Fibroblast of lung (primary cell): ENCODE data around the gene RNF133. TPM values are rescaled to one million over a fixed set of nuclear protein-coding genes. Genes with fewer than 3 reads are reported as not detected.

Experiments
- DNase-seq, 2 donors: peaks; one replicate each; pipeline versions ENCODE4 v3.0.0 to v3.0.0-alpha.2; 2010; ENCODE audit warnings: low read depth in 2 of 2
- H2AFZ ChIP-seq: 2 replicates; pipeline ENCODE4 v1.5.1; 2012; ENCODE audit warnings: low read length, control low read depth, inconsistent platforms
- H3K27ac ChIP-seq: 2 replicates; pipeline ENCODE4 v1.5.1; 2011; ENCODE audit warnings: low read length, control low read depth; ENCODE audit not compliant: insufficient read depth
- H3K27me3 ChIP-seq: 2 replicates; pipeline ENCODE4 v1.5.1; 2011; ENCODE audit warnings: mild to moderate bottlenecking, low read length; ENCODE audit not compliant: control insufficient read depth, insufficient read depth
- H3K36me3 ChIP-seq: 2 replicates; pipeline ENCODE4 v1.5.1; 2011; ENCODE audit warnings: low read length; ENCODE audit not compliant: control insufficient read depth, insufficient read depth
- H3K4me1 ChIP-seq: 2 replicates; pipeline ENCODE4 v1.5.1; 2011; ENCODE audit warnings: low read length; ENCODE audit not compliant: control insufficient read depth, insufficient read depth; ENCODE audit errors: extremely low read depth
- H3K4me2 ChIP-seq: 2 replicates; pipeline ENCODE4 v1.5.1; 2011; ENCODE audit warnings: low read length, control low read depth; ENCODE audit not compliant: insufficient read depth; ENCODE audit errors: extremely low read depth
- H3K4me3 ChIP-seq, 4 experiments: fragments of 200-600 bp in 1 of 4; sonication (generic) in 1 of 4; replicated peaks in 1 of 4; 2 replicates each; pipeline ENCODE4 v1.5.1; 2011 to 2016; ENCODE audit warnings: low read length in 4 of 4, low read depth in 3 of 4, mild to moderate bottlenecking in 3 of 4, control low read depth in 2 of 4, inconsistent platforms in 1 of 4, mixed read lengths in 1 of 4; ENCODE audit not compliant: insufficient read depth in 1 of 4; ENCODE audit errors: control extremely low read depth in 1 of 4
- H3K79me2 ChIP-seq: 2 replicates; pipeline ENCODE4 v1.5.1; 2012; ENCODE audit warnings: mild to moderate bottlenecking, low read length, inconsistent platforms; ENCODE audit not compliant: control insufficient read depth, insufficient read depth
- H3K9ac ChIP-seq: 2 replicates; pipeline ENCODE4 v1.5.1; 2011; ENCODE audit warnings: mild to moderate bottlenecking, low read length, control low read depth; ENCODE audit not compliant: insufficient read depth
- H3K9me3 ChIP-seq: 2 replicates; pipeline ENCODE4 v1.5.1; 2012; ENCODE audit warnings: low read depth, low read length; ENCODE audit not compliant: control insufficient read depth, insufficient read depth
- H4K20me1 ChIP-seq: 2 replicates; pipeline ENCODE4 v1.5.1; 2011; ENCODE audit warnings: low read length; ENCODE audit not compliant: control insufficient read depth, insufficient read depth; ENCODE audit errors: extremely low read depth
- CTCF ChIP-seq, 2 donors: IDR thresholded peaks in 1 of 2; conservative IDR thresholded peaks in 1 of 2; 1 replicate in 1 of 2; 2 replicates in 1 of 2; pipeline ENCODE4 v1.5.1; 2011 to 2012; ENCODE audit warnings: low read length in 2 of 2, control low read depth in 1 of 2, inconsistent platforms in 1 of 2, low read depth in 1 of 2, mild to moderate bottlenecking in 1 of 2
- EZH2 ChIP-seq: IDR thresholded peaks from 2 replicates; pipeline ENCODE4 v1.5.1; 2012; ENCODE audit warnings: low read length, control low read depth, mild to moderate bottlenecking; ENCODE audit errors: missing control alignments
- polyA plus RNA-seq, 2 donors: library from polyadenylated mRNA; depleted of rRNA in 1 of 2; stranded (reverse) in 1 of 2; unstranded in 1 of 2; fragments of >200 nt; gene quantifications; 2 replicates each; pipeline ENCODE4 v1.2.1, GENCODE V29; 2011 to 2012; ENCODE audit warnings: missing spikeins in 1 of 2
- total RNA-seq: library from RNA; depleted of rRNA; stranded (reverse); fragments of >200 nt; gene quantifications from 2 replicates; pipeline ENCODE4 v1.2.1, GENCODE V29; 2014

RNF133 gene
- total and polyA plus RNA-seq, 2 donors (not counting 1 experiment from before 2014, with no cell fraction given): 0.07 to 0.50 TPM

GRCh38 chr7:122674502-122674901 is 24.4 kb downstream of the RNF133 start:
- H3K9ac ChIP-seq: no peak overlapping the region
- no peaks in the 10 kb centered on the region for H3K4me1 ChIP-seq
- H4K20me1 ChIP-seq: no peaks in the 10 kb centered on the region
- H3K27me3 ChIP-seq: no peaks in the 10 kb centered on the region
- no peak overlapping the region for H2AFZ ChIP-seq
- H3K4me2 ChIP-seq: no peak overlapping the region
- no peak overlapping the region for H3K27ac ChIP-seq
- TF ChIP-seq CTCF (conservative IDR thresholded peaks at IDR 0.05 in 1 of 2, IDR thresholded peaks at IDR 0.05 in 1 of 2; ENCODE audit: low read depth in 1 of 2, low read length in 2 of 2): no peak
- no peak for TF ChIP-seq EZH2
- no peaks in the 10 kb centered on the region for H3K36me3 ChIP-seq
- peak; percentile 82 to 87 for DNase-seq
- no peaks in the 10 kb centered on the region for H3K79me2 ChIP-seq
- H3K4me3 ChIP-seq: peak overlapping the region in 2 of 4 experiments; percentile 6 to 20
- H3K9me3 ChIP-seq: no peaks in the 10 kb centered on the region

- Histone ChIP-seq H3K27ac (no peak overlapping the region), H3K27me3 (no peaks in the 10 kb centered on the region), H3K9ac (no peak overlapping the region), H3K9me3 (no peaks in the 10 kb centered on the region), H3K36me3 (no peaks in the 10 kb centered on the region), H3K4me3 (no peak overlapping the region), H3K4me2 (no peak overlapping the region), H3K79me2 (no peaks in the 10 kb centered on the region), H4K20me1 (no peaks in the 10 kb centered on the region), H2AFZ (no peak overlapping the region), H3K4me1 (no peaks in the 10 kb centered on the region)
- TF ChIP-seq CTCF (conservative IDR thresholded peaks at IDR 0.05 in 1 of 2, IDR thresholded peaks at IDR 0.05 in 1 of 2; ENCODE audit: low read depth in 1 of 2, low read length in 2 of 2) (no peak), EZH2 (no peak)
- DNase-seq: no peak
Measured at GRCh38 chr7:122673951-122674350, 25.0 kb downstream of the RNF133 start.

- no peaks in the 10 kb centered on the region for H3K27me3 ChIP-seq
- DNase-seq: no peak
Measured at GRCh38 chr7:122672536-122672935, 26.4 kb downstream of the RNF133 start.

More at GRCh38 chr7:122672536-122672935, 26.4 kb downstream of the RNF133 start:
- Histone ChIP-seq H4K20me1 (no peaks in the 10 kb centered on the region), H3K4me3 (no peak overlapping the region), H2AFZ (no peak overlapping the region), H3K4me2 (no peak overlapping the region), H3K36me3 (no peaks in the 10 kb centered on the region), H3K9me3 (no peaks in the 10 kb centered on the region), H3K4me1 (no peaks in the 10 kb centered on the region), H3K27ac (no peak overlapping the region), H3K9ac (no peak overlapping the region), H3K79me2 (no peaks in the 10 kb centered on the region)
- TF ChIP-seq CTCF (conservative IDR thresholded peaks at IDR 0.05 in 1 of 2, IDR thresholded peaks at IDR 0.05 in 1 of 2; ENCODE audit: low read depth in 1 of 2, low read length in 2 of 2) (no peak), EZH2 (no peak)
